H1 (cell line): Measurements from ENCODE around the gene TRAIP. TPM values are rescaled to one million over a fixed set of nuclear protein-coding genes. Genes with fewer than 3 reads are reported as not detected.

Source experiments
- CTCF ChIA-PET: fragments of 300-600 bp; sonication (Branson Sonifier 250); formaldehyde crosslinking; loops from one replicate; lab custom pipeline; 2021; ENCODE audit not compliant: partially characterized antibody; lab: Charles Lee
- POLR2A ChIA-PET: fragments of 300-600 bp; sonication (Branson Sonifier 250); formaldehyde crosslinking; loops from one replicate; lab custom pipeline; 2021; ENCODE audit warnings: inconsistent platforms; ENCODE audit not compliant: partially characterized antibody; lab: Charles Lee
- DNase-seq, 2 experiments: peaks; one replicate each; pipeline versions ENCODE4 v3.0.0 to v3.0.0-alpha.2; 2010 to 2022; ENCODE audit warnings: low spot score in 2 of 2, low read depth in 1 of 2, mixed read lengths in 1 of 2
- FAIRE-seq: peaks from 2 replicates; lab custom pipeline; 2011; peaks lifted over from hg19 to GRCh38; lab: Jason Lieb, UNC
- H2AFZ ChIP-seq: 2 replicates; pipeline ENCODE4 v1.8.1; 2012; ENCODE audit warnings: low read length, inconsistent platforms
- H2AK5ac ChIP-seq: 2 replicates; pipeline ENCODE4 v1.6.1; 2013; ENCODE audit warnings: low read depth, low read length
- H2BK120ac ChIP-seq: replicated peaks from 2 replicates; pipeline ENCODE3; 2013; ENCODE audit warnings: low read depth, low read length, inconsistent platforms
- H2BK12ac ChIP-seq: 2 replicates; pipeline ENCODE4 v1.6.1; 2013; ENCODE audit warnings: low read depth, low read length
- H2BK15ac ChIP-seq: 2 replicates; pipeline ENCODE4 v1.6.1; 2013; ENCODE audit warnings: low read length
- H2BK20ac ChIP-seq: 2 replicates; pipeline ENCODE4 v1.6.1; 2013; ENCODE audit warnings: low read length
- H2BK5ac ChIP-seq: 2 replicates; pipeline ENCODE4 v1.6.1; 2013; ENCODE audit warnings: low read depth, low read length
- H3K14ac ChIP-seq: 2 replicates; pipeline ENCODE4 v1.6.1; 2013; ENCODE audit warnings: inconsistent platforms; ENCODE audit not compliant: insufficient read length
- H3K18ac ChIP-seq: 2 replicates; pipeline ENCODE4 v1.6.1; 2013; ENCODE audit warnings: low read length; ENCODE audit errors: extremely low read depth
- H3K23ac ChIP-seq: 2 replicates; pipeline ENCODE4 v1.6.1; 2013; ENCODE audit warnings: inconsistent platforms; ENCODE audit not compliant: insufficient read length
- H3K23me2 ChIP-seq: 2 replicates; pipeline ENCODE4 v1.6.1; 2013; ENCODE audit warnings: low read depth, low read length
- H3K27ac ChIP-seq: 2 replicates; pipeline ENCODE4 v1.6.1; 2011; ENCODE audit warnings: low read depth, low read length, inconsistent platforms
- H3K27me3 ChIP-seq, 4 experiments: replicated peaks in 1 of 4; 1 replicate in 1 of 4; 2 replicates in 3 of 4; pipeline versions ENCODE4 v1.6.1 to v1.8.1; 2011 to 2013; ENCODE audit warnings: low read length in 3 of 4, mild to moderate bottlenecking in 3 of 4, inconsistent platforms in 2 of 4, mixed read lengths in 2 of 4, moderate library complexity in 1 of 4; ENCODE audit not compliant: control insufficient read depth in 3 of 4, insufficient read depth in 3 of 4; ENCODE audit errors: extremely low read depth in 1 of 4
- H3K36me3 ChIP-seq, 4 experiments: 2 replicates each; pipeline versions ENCODE4 v1.6.1 to v1.8.1; 2011 to 2013; ENCODE audit warnings: mild to moderate bottlenecking in 4 of 4, low read length in 3 of 4, moderate library complexity in 2 of 4, control low read depth in 1 of 4, inconsistent platforms in 1 of 4; ENCODE audit not compliant: insufficient read depth in 4 of 4, control insufficient read depth in 2 of 4
- H3K4ac ChIP-seq: replicated peaks from 2 replicates; pipeline ENCODE3; 2013; ENCODE audit warnings: low read length, low read depth, mixed read lengths, inconsistent platforms; ENCODE audit not compliant: insufficient read length
- H3K4me1 ChIP-seq, 4 experiments: replicated peaks in 1 of 4; 1 replicate in 1 of 4; 2 replicates in 3 of 4; pipeline versions ENCODE4 v1.6.1 to v1.8.1; 2011 to 2013; ENCODE audit warnings: low read length in 3 of 4, inconsistent platforms in 2 of 4, mixed read lengths in 1 of 4; ENCODE audit not compliant: insufficient read depth in 4 of 4, control insufficient read depth in 3 of 4
- H3K4me2 ChIP-seq, 2 experiments: 2 replicates each; pipeline versions ENCODE4 v1.6.1 to v1.8.1; 2011 to 2013; ENCODE audit warnings: low read depth in 2 of 2, low read length in 2 of 2, control low read depth in 1 of 2, inconsistent platforms in 1 of 2, mild to moderate bottlenecking in 1 of 2; ENCODE audit not compliant: insufficient read depth in 1 of 2
- H3K4me3 ChIP-seq, 4 experiments: fragments of 200-600, 300-600 bp in 1 of 4; sonication (generic), shearing (Covaris generic), sonication (Bioruptor Twin) in 1 of 4; 2 replicates each; pipeline versions ENCODE4 v1.5.1 to v1.8.1; 2011 to 2016; ENCODE audit warnings: low read length in 4 of 4, low read depth in 3 of 4, control low read depth in 2 of 4, inconsistent platforms in 2 of 4, mild to moderate bottlenecking in 2 of 4, mixed read lengths in 1 of 4, moderate library complexity in 1 of 4; ENCODE audit not compliant: insufficient read depth in 2 of 4; ENCODE audit errors: extremely low read depth in 1 of 4
- H3K56ac ChIP-seq: replicated peaks from 2 replicates; pipeline ENCODE3; 2013; ENCODE audit warnings: low read depth, mild to moderate bottlenecking, mixed read lengths, low read length, inconsistent platforms; ENCODE audit not compliant: insufficient read length
- H3K79me1 ChIP-seq: 2 replicates; pipeline ENCODE4 v1.6.1; 2013; ENCODE audit warnings: low read depth, low read length, control low read depth
- H3K79me2 ChIP-seq, 2 experiments: 2 replicates each; pipeline versions ENCODE4 v1.6.1 to v1.8.1; 2012 to 2013; ENCODE audit warnings: low read length in 2 of 2, mild to moderate bottlenecking in 2 of 2, inconsistent platforms in 1 of 2; ENCODE audit not compliant: insufficient read depth in 2 of 2, control insufficient read depth in 1 of 2
- H3K9ac ChIP-seq, 4 experiments: replicated peaks in 1 of 4; 1 replicate in 1 of 4; 2 replicates in 3 of 4; pipeline versions ENCODE4 v1.6.1 to v1.8.1; 2011 to 2013; ENCODE audit warnings: low read depth in 3 of 4, low read length in 3 of 4, control low read depth in 2 of 4, mild to moderate bottlenecking in 2 of 4, moderate library complexity in 2 of 4, inconsistent platforms in 1 of 4; ENCODE audit errors: extremely low read depth in 1 of 4
- H3K9me3 ChIP-seq, 2 experiments: 2 replicates each; pipeline versions ENCODE4 v1.6.1 to v1.8.1; 2012 to 2013; ENCODE audit warnings: mild to moderate bottlenecking in 2 of 2, moderate library complexity in 2 of 2, control low read depth in 1 of 2, inconsistent platforms in 1 of 2, low read depth in 1 of 2, low read length in 1 of 2, mixed read lengths in 1 of 2; ENCODE audit not compliant: insufficient read depth in 2 of 2
- H4K20me1 ChIP-seq, 2 experiments: replicated peaks in 1 of 2; 2 replicates each; pipeline versions ENCODE3 to v1.8.1; 2011 to 2013; ENCODE audit warnings: inconsistent platforms in 2 of 2, low read length in 2 of 2, mild to moderate bottlenecking in 1 of 2; ENCODE audit not compliant: insufficient read depth in 2 of 2, control insufficient read depth in 1 of 2
- H4K5ac ChIP-seq: 2 replicates; pipeline ENCODE4 v1.6.1; 2013; ENCODE audit warnings: low read length, low read depth, mixed read lengths, inconsistent platforms; ENCODE audit not compliant: insufficient read length
- H4K8ac ChIP-seq: 2 replicates; pipeline ENCODE4 v1.8.0; 2013; ENCODE audit warnings: mild to moderate bottlenecking, moderate library complexity, low read length, inconsistent platforms; ENCODE audit not compliant: insufficient read depth; ENCODE audit errors: extremely low read depth
- H4K91ac ChIP-seq: replicated peaks from 2 replicates; pipeline ENCODE3; 2013; ENCODE audit warnings: low read length, mixed read lengths, inconsistent platforms; ENCODE audit not compliant: insufficient read length
- CTCF ChIP-seq, 3 experiments: IDR thresholded peaks; 1 replicate in 2 of 3; 2 replicates in 1 of 3; pipeline versions ENCODE4 v1.5.1 to v1.6.1; 2011; ENCODE audit warnings: low read length in 3 of 3, mild to moderate bottlenecking in 3 of 3, inconsistent platforms in 2 of 3, low read depth in 1 of 3, moderate library complexity in 1 of 3; ENCODE audit not compliant: insufficient read depth in 1 of 3; ENCODE audit errors: control extremely low read depth in 1 of 3
- FOSL1 ChIP-seq: IDR thresholded peaks from 2 replicates; pipeline ENCODE4 v1.6.1; 2011; ENCODE audit warnings: mild to moderate bottlenecking, low read depth, low read length, moderate library complexity; ENCODE audit not compliant: insufficient read depth
- RAD21 ChIP-seq, 2 experiments: IDR thresholded peaks in 1 of 2; conservative IDR thresholded peaks in 1 of 2; 2 replicates each; pipeline ENCODE4 v1.6.1; 2011; ENCODE audit warnings: low read depth in 2 of 2, low read length in 2 of 2, improper control_type of control experiment in 1 of 2, inconsistent platforms in 1 of 2, mild to moderate bottlenecking in 1 of 2, moderate library complexity in 1 of 2
- SIN3A ChIP-seq, 2 experiments: IDR thresholded peaks in 1 of 2; conservative IDR thresholded peaks in 1 of 2; 2 replicates each; pipeline ENCODE4 v1.6.1; 2011 to 2012; ENCODE audit warnings: low read length in 2 of 2, improper control_type of control experiment in 1 of 2, low read depth in 1 of 2, mild to moderate bottlenecking in 1 of 2
- TCF12 ChIP-seq: IDR thresholded peaks from 2 replicates; pipeline ENCODE4 v1.6.1; 2011; ENCODE audit warnings: low read depth, mild to moderate bottlenecking, low read length
- ZNF274 ChIP-seq: IDR thresholded peaks from 2 replicates; pipeline ENCODE4 v1.7.0; 2012; ENCODE audit warnings: low read length, borderline replicate concordance; ENCODE audit errors: extremely low read depth
- WGBS, 2 experiments: shearing (Covaris generic) in 1 of 2; methylation state at CpG; one replicate each; pipeline versions ENCODE4 v1.1.6 to v1.1.7; 2013 to 2015; ENCODE audit warnings: low lambda C conversion rate in 2 of 2, mixed read lengths in 2 of 2, inconsistent platforms in 1 of 2, low coverage in 1 of 2, missing lambda C conversion rate in 1 of 2; ENCODE audit not compliant: insufficient replicate concordance in 2 of 2, insufficient coverage in 1 of 2, insufficient read length in 1 of 2; ENCODE audit errors: extremely low coverage in 1 of 2, missing lambda C conversion rate in 1 of 2; 5-methylcytosine and 5-hydroxymethylcytosine counted together
- polyA plus RNA-seq, 7 experiments: library from polyadenylated mRNA; depleted of rRNA in 3 of 7; stranded (reverse) in 5 of 7; unstranded in 2 of 7; fragments of >200 nt in 5 of 7; fragments of 200-250 nt in 2 of 7; gene quantifications; 1 replicate in 5 of 7; 2 replicates in 1 of 7; 4 replicates in 1 of 7; pipeline versions ENCODE4 v1.2.1 to v1.2.3, GENCODE V29; 2011 to 2013; ENCODE audit warnings: missing spikeins in 2 of 7, mixed read lengths in 2 of 7
- total RNA-seq: library from RNA; stranded (reverse); fragmentation: NEBNext Ultra II Directional; extraction: Animal tissue kit (Norgen Biotek cat#: 25700); gene quantifications from 2 replicates; pipeline ENCODE4 v1.2.1, GENCODE V29; 2021
- TF ChIP-seq, protein P1 (sequence below): IDR thresholded peaks from 2 replicates; pipeline ENCODE4 v1.6.1; 2012; ENCODE audit warnings: inconsistent platforms

TRAIP gene
- total and polyA plus RNA-seq, 2 of the 8 experiments (the other 6 are each of a cell fraction or from before 2014, with no cell fraction given) = 27.7 to 28.1 TPM

DNA sequence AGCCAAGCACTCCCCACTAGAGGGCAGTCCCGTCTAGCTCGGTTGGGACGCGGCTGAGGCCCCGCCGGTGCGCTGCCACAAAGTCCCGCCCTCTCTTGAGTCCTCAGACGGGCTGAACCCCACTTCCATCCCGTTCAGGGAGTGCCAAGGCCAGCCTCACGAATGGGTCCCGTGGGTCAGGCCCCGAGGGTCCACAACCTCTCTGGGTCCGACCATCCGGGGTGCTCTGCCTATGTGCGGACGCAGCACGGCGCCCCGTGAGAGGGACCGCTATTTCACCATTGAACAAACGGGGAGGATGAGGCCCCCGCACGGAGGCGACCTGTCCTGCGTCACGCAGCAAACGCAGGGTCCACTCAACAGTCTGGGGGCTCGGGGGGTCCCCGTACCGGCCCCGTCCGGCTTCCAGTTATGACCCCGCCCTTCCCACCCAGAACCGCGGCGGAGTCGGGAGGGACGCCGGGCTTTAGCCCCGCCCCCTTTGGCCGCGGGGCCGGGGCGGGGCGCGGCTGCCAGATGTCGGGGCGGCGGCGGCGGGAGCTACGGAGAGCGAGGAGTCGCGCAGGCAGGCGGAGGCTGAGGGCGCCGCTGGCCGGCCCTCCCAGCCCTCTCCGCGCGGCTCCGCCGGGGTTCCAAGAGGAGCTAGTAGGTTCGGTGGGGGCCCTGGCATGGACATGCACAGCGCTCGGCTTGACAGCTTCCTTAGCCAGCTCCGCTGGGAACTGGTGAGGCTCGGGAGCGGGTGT, 53.5 kb downstream of the TRAIP start, which contains the start of gene INKA1:
TSS of gene INKA1 (plus strand) at position 543 of the 746 bp plus-strand sequence. CDS start at position 675, 132 bp downstream.
- peak within 1 kb of the TSS; percentile 35; the same call in 1 of the 2 replicates for H2BK5ac ChIP-seq
- H3K4me3 ChIP-seq = peak within 1 kb of the TSS; percentile 24 to 89 (median 78)
- H3K36me3 ChIP-seq = no peaks in the 10 kb centered on the region
- no peak for FAIRE-seq
- peak within 1 kb of the TSS; percentile 34 to 92 for H3K4me2 ChIP-seq
- DNase-seq = peak; percentile 62 to 94
- ChIA-PET POLR2A (interaction anchor here (0.6 to 6.2 kb wide), 12 partner anchors 15 to 433 kb away, joined by 3 to 16 read pairs (median 3); no protein-coding TSS in a partner anchor), CTCF (interaction anchor here (0.6 to 17.0 kb wide), 37 partner anchors 8 to 444 kb away, joined by 3 to 266 read pairs (median 5); partner anchors contain the start of genes AMIGO3, MON1A, RBM6 and UBA7)
- H3K23me2 ChIP-seq = peaks cover 8% of the 10 kb centered on the region; the same call in 1 of the 2 replicates
- H3K14ac ChIP-seq = no peak within 1 kb of the TSS
- no peak within 1 kb of the TSS for H3K4ac ChIP-seq
- no peak within 1 kb of the TSS; the same call in 1 of the 2 replicates for H4K8ac ChIP-seq
- no peaks in the 10 kb centered on the region for H4K20me1 ChIP-seq
- H2BK15ac ChIP-seq = peak within 1 kb of the TSS; percentile 34; the same call in 1 of the 2 replicates
- no peak within 1 kb of the TSS for H3K23ac ChIP-seq
- H2BK120ac ChIP-seq = no peak within 1 kb of the TSS
- no peaks in the 10 kb centered on the region for H3K79me1 ChIP-seq
- H2BK12ac ChIP-seq = no peak within 1 kb of the TSS; the same call in 1 of the 2 replicates
- H3K56ac ChIP-seq = peak within 1 kb of the TSS; percentile 43
- peaks cover 0 to 18% (median 16%) of the 10 kb centered on the region in 4 experiments; a peak in 6 of 7 replicates for H3K27me3 ChIP-seq
- H2AFZ ChIP-seq = peak within 1 kb of the TSS; percentile 81
- no peak within 1 kb of the TSS for H3K27ac ChIP-seq
- no peak within 1 kb of the TSS for H2BK20ac ChIP-seq
- H2AK5ac ChIP-seq = no peak within 1 kb of the TSS
- no peak within 1 kb of the TSS for H4K91ac ChIP-seq
- no peak within 1 kb of the TSS for H4K5ac ChIP-seq
- no peak within 1 kb of the TSS; a peak in 1 of 7 replicates for H3K9ac ChIP-seq
- peaks cover 0 to 25% (median 21%) of the 10 kb centered on the region in 4 experiments; a peak in 6 of 7 replicates for H3K4me1 ChIP-seq
- H3K79me2 ChIP-seq = no peaks in the 10 kb centered on the region
- no peaks in the 10 kb centered on the region for H3K9me3 ChIP-seq
- peak within 1 kb of the TSS; percentile 0; the same call in 1 of the 2 replicates for H3K18ac ChIP-seq
- 0% methylated on average over 44 of the region's 71 CpGs; no CpG with 5 or more reads in 1 of the 2 experiments for WGBS, 2 experiments
- TF ChIP-seq RAD21 (IDR thresholded peaks at IDR 0.05 in 1 of 2, conservative IDR thresholded peaks at IDR 0.05 in 1 of 2; ENCODE audit: low read depth in 2 of 2, low read length in 2 of 2) (peak; percentile 86 to 91), TCF12 (no peak), CTCF (IDR thresholded peaks at IDR 0.05; ENCODE audit: control extremely low read depth in 1 of 3, insufficient read depth in 1 of 3, low read depth in 1 of 3, low read length in 3 of 3) (peak in 2 of 3 experiments; percentile 89 to 94; a peak in 3 of 4 replicates), FOSL1 (no peak), ZNF274 (no peak), SIN3A (conservative IDR thresholded peaks at IDR 0.05 in 1 of 2, IDR thresholded peaks at IDR 0.05 in 1 of 2; ENCODE audit: low read depth in 1 of 2, low read length in 2 of 2) (peak in 1 of 2 experiments; percentile 81; a peak in 2 of 4 replicates)
- TF ChIP-seq, protein P1, sequence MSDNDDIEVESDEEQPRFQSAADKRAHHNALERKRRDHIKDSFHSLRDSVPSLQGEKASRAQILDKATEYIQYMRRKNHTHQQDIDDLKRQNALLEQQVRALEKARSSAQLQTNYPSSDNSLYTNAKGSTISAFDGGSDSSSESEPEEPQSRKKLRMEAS = peak; percentile 50; the same call in 1 of the 2 replicates
